Kidney (tissue), 14 donors: Measurements from ENCODE around the gene RHOA. TPM values are rescaled to one million over a fixed set of nuclear protein-coding genes. Genes with fewer than 3 reads are reported as not detected.

Experiments used
- DNase-seq, 5 donors: peaks; one replicate each; pipeline ENCODE4 v3.0.0-alpha.2; 2013 to 2020
- FAIRE-seq: peaks from 2 replicates; lab custom pipeline; 2012; peaks lifted over from hg19 to GRCh38; lab: Jason Lieb, UNC
- H3K27ac ChIP-seq, 2 donors: one replicate each; pipeline ENCODE4 v1.7.0; 2013; ENCODE audit warnings: low read depth in 2 of 2, low read length in 2 of 2, inconsistent platforms in 1 of 2
- H3K27me3 ChIP-seq: one replicate; pipeline ENCODE4 v1.7.1; 2013; ENCODE audit warnings: low read length, inconsistent platforms; ENCODE audit not compliant: control insufficient read depth, insufficient read depth
- H3K36me3 ChIP-seq, 3 donors: one replicate each; pipeline versions ENCODE4 v1.7.0 to v1.7.1; 2013; ENCODE audit warnings: low read length in 3 of 3, control low read depth in 1 of 3, inconsistent platforms in 1 of 3; ENCODE audit not compliant: insufficient read depth in 3 of 3, control insufficient read depth in 2 of 3
- H3K4me1 ChIP-seq, 3 donors: one replicate each; pipeline versions ENCODE4 v1.7.0 to v1.7.1; 2013; ENCODE audit warnings: low read length in 3 of 3, inconsistent platforms in 1 of 3, low read depth in 1 of 3; ENCODE audit not compliant: control insufficient read depth in 2 of 3, insufficient read depth in 2 of 3
- H3K4me3 ChIP-seq, 3 donors: one replicate each; pipeline versions ENCODE4 v1.7.0 to v1.8.1; 2013; ENCODE audit warnings: low read length in 3 of 3, control low read depth in 1 of 3, inconsistent platforms in 1 of 3
- H3K9ac ChIP-seq, 3 donors: one replicate each; pipeline versions ENCODE4 v1.7.0 to v1.7.1; 2013; ENCODE audit warnings: low read length in 3 of 3, control low read depth in 1 of 3, inconsistent platforms in 1 of 3
- H3K9me3 ChIP-seq, 3 donors: one replicate each; pipeline versions ENCODE4 v1.7.0 to v1.7.1; 2013; ENCODE audit warnings: low read length in 3 of 3, control low read depth in 1 of 3, inconsistent platforms in 1 of 3; ENCODE audit not compliant: control insufficient read depth in 2 of 3, insufficient read depth in 1 of 3
- intact Hi-C: fragments of 100-400 bp; cut with DNase I; formaldehyde crosslinking; loops from one replicate; pipeline ENCODE4 v1.11.1; 2022
- polyA plus RNA-seq: library from polyadenylated mRNA; stranded (reverse); fragments of 350-450 nt; fragmentation: Illumina TruSeq; extraction: RNeasy Lipid Tissue Mini Kit (QIAGEN cat#74804); gene quantifications from one replicate; pipeline ENCODE4 v1.2.3, GENCODE V29; 2014; ENCODE audit warnings: low read depth, low replicate concordance; ENCODE audit not compliant: insufficient read depth
- total RNA-seq: library from RNA; stranded (reverse); fragmentation: NEBNext Ultra II Directional; extraction: Animal tissue kit (Norgen Biotek cat#: 25700); gene quantifications from one replicate; pipeline ENCODE4 v1.2.1, GENCODE V29; 2021
- TF ChIP-seq, protein P1 (sequence below): IDR thresholded peaks from 3 replicates; pipeline ENCODE4 v1.5.1; 2012; ENCODE audit warnings: mild to moderate bottlenecking, moderate library complexity, borderline replicate concordance; ENCODE audit not compliant: insufficient read depth; ENCODE audit errors: extremely low read depth
- donor health status: control.
- donor health status: control.
- donor health status: control.
- donor health status: control.
- donor health status: control.
- donor health status: DM: yes; HTN: yes; CAD: no.
- donor health status: Normal renal cell carcinoma (clear cell type).

RHOA gene
- total and polyA plus RNA-seq, 2 donors from 2014 or later: 345 to 709 TPM

DNA sequence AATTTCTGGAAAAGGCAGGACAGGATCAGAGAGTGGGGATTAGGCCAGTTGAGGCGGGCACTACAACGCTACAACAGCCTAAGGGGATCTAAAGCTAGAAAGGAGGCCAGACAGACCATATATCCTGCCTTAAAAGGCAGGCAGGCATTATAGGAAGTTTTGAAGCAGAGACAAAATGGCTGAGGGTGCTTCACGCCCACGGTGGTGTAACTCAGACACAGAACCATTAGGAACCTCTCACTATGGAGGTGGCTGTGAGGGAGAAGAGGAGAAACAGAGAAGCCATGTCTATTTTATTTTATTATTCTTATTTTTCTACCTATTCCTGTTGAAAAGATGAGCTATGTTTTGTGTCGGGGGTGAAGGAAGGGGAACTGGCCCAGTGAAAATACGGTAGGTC is 69.8 kb downstream of the RHOA start:
- no peak for FAIRE-seq

DNA sequence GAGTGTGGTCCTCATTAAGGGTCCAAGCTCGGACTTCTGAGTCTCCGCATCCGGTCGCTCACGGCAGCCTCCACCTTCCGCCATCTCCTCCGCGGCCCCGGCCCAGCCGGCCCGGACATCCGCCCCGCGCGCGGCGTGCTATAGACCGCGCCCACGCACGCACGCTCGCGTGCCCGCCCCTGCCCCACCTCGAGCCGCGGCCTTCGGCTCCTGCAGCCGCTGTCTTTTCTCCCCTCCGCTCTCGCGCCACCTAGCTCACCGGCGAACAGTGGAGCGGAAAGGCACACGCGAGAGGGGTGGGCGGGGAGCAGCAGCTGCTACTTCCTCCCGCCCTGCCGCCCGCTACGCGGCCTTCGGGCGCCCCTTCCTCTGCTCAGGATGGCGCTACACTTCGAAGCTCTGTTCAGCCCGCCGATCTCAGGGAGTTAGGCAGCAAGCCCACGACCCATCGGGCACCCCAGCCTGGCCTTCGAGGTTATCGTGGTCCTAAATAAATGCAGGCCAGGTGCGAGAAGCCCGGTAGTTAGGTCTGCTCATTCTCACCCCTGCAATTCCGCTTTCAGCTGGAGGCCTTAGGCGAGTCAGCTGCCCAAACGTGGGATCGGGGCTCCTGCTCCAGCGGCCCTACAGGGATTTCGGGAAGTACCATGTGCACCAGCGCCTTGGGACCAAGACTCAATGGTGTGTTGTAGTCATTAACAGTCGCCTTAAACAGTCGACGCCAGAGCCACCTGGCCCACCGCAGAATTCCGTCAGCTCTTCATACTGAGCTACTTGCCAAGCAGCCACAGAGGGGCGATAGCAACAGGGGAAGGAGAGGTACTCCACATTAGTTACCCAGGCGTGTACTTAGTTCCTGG is 71.6 kb downstream of the RHOA start, which contains the start of gene USP4:
Gene USP4 (minus strand): TSS at position 113 of the 860 bp plus-strand sequence. CDS start 29 bp downstream, at position 84.
- Histone ChIP-seq H3K27me3 (no peaks in the 10 kb centered on the region), H3K36me3 (peaks cover 0 to 3% (median 0%) of the 10 kb centered on the region in 3 donors), H3K4me1 (peaks cover 0 to 8% (median 6%) of the 10 kb centered on the region in 3 donors), H3K9ac (peak within 1 kb of the TSS; percentile 43 to 95 (median 69)), H3K4me3 (peak within 1 kb of the TSS; percentile 77 to 91 (median 80)), H3K9me3 (no peaks in the 10 kb centered on the region), H3K27ac (peak within 1 kb of the TSS; percentile 96 to 99)
- DNase-seq (peak; percentile 93 to 97 (median 96)), FAIRE-seq (no peak)
- intact Hi-C loops: no loop called here
- TF ChIP-seq, protein P1, sequence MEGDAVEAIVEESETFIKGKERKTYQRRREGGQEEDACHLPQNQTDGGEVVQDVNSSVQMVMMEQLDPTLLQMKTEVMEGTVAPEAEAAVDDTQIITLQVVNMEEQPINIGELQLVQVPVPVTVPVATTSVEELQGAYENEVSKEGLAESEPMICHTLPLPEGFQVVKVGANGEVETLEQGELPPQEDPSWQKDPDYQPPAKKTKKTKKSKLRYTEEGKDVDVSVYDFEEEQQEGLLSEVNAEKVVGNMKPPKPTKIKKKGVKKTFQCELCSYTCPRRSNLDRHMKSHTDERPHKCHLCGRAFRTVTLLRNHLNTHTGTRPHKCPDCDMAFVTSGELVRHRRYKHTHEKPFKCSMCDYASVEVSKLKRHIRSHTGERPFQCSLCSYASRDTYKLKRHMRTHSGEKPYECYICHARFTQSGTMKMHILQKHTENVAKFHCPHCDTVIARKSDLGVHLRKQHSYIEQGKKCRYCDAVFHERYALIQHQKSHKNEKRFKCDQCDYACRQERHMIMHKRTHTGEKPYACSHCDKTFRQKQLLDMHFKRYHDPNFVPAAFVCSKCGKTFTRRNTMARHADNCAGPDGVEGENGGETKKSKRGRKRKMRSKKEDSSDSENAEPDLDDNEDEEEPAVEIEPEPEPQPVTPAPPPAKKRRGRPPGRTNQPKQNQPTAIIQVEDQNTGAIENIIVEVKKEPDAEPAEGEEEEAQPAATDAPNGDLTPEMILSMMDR: peak; percentile 51

More for the DNA sequence above, 69.8 kb downstream of the RHOA start:
- DNase-seq: no peak
- Histone ChIP-seq H3K27ac (no peak overlapping the region), H3K4me3 (no peak overlapping the region), H3K9ac (no peak overlapping the region), H3K9me3 (no peaks in the 10 kb centered on the region), H3K36me3 (no peaks in the 10 kb centered on the region), H3K27me3 (no peaks in the 10 kb centered on the region), H3K4me1 (peaks cover 0 to 8% (median 6%) of the 10 kb centered on the region in 3 donors)
- intact Hi-C loops: no loop called here
- TF ChIP-seq, protein P1: no peak

DNA sequence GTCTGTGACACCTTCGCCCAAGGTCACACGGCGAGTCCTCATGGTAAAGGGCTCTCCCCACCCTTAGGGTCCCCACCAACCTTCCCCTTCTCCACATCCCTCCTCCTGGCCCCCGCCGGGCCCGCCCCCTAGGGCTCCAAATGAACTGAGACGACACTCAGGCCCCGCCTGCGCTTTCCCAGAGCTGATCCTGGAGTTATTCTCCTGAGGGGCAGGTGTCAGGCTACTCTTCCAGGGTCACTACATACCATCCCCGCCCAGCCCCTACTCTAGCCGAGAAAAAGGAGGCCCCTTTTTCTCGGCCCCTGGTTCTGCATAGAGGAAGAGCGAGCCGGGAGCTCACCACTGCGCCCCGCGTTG is 72.2 kb downstream of the RHOA start:
- peaks cover 0 to 8% (median 6%) of the 10 kb centered on the region in 3 donors for H3K4me1 ChIP-seq
- DNase-seq: no peak

More for the DNA sequence above, 72.2 kb downstream of the RHOA start:
- Histone ChIP-seq H3K4me3 (peak overlapping the region; percentile 77 to 91 (median 80)), H3K27me3 (no peaks in the 10 kb centered on the region), H3K27ac (peak overlapping the region; percentile 96 to 99), H3K9me3 (no peaks in the 10 kb centered on the region), H3K9ac (peak overlapping the region; percentile 43 to 70 (median 69)), H3K36me3 (peaks cover 0 to 6% (median 0%) of the 10 kb centered on the region in 3 donors)
- intact Hi-C loops: no loop called here
- no peak for FAIRE-seq
- TF ChIP-seq, protein P1: no peak
